GM21737 (cell line): ENCODE measurements around the gene PPP2R2B.
"Not testable (repeated sequence)": the region's sequence is repeated elsewhere in the genome, so short reads cannot be mapped to it uniquely, and the experiment has no call there.

ENCODE experiments used
- ATAC-seq: cut with Tn5 transposase; IDR thresholded peaks from one replicate; pipeline ENCODE4 v1.9.1; 2021; ENCODE audit warnings: mild to moderate bottlenecking, moderate library complexity; ENCODE audit not compliant: unreplicated experiment

Gene PPP2R2B

GRCh38 chr5:146623666-146624065 lies 254.9 kb downstream of the PPP2R2B start:
- ATAC-seq, result no peak

- no peak for ATAC-seq
These were observed 255.5 kb downstream of the PPP2R2B start for GRCh38 chr5:146623009-146623408.

GRCh38 chr5:146622391-146622790 lies 256.2 kb downstream of the PPP2R2B start:
- ATAC-seq, result no peak

- no peak for ATAC-seq
These were observed 257.9 kb downstream of the PPP2R2B start for GRCh38 chr5:146620669-146621051.

- no peak for ATAC-seq
These were observed 258.4 kb downstream of the PPP2R2B start for GRCh38 chr5:146620031-146620668.

GRCh38 chr5:146618434-146618833 lies 260.1 kb downstream of the PPP2R2B start:
- ATAC-seq, result no peak

GRCh38 chr5:146609731-146610130 lies 268.8 kb downstream of the PPP2R2B start:
- ATAC-seq, result not testable (repeated sequence)

- ATAC-seq, result no peak
These were observed 270.8 kb downstream of the PPP2R2B start for GRCh38 chr5:146607659-146608332.

GRCh38 chr5:146606893-146607292 lies 271.7 kb downstream of the PPP2R2B start:
- ATAC-seq, result no peak

GRCh38 chr5:146600376-146600775 lies 278.2 kb downstream of the PPP2R2B start:
- ATAC-seq, result no peak

- ATAC-seq, result no peak
These were observed 279.3 kb downstream of the PPP2R2B start for GRCh38 chr5:146599261-146599660.

- ATAC-seq, result no peak
These were observed 283.5 kb downstream of the PPP2R2B start for GRCh38 chr5:146595088-146595487.

- no peak for ATAC-seq
These were observed 286.2 kb downstream of the PPP2R2B start for GRCh38 chr5:146592352-146592751.

- ATAC-seq, result no peak
These were observed 289.6 kb downstream of the PPP2R2B start for GRCh38 chr5:146589028-146589345.

- no peak for ATAC-seq
These were observed 290.1 kb downstream of the PPP2R2B start for GRCh38 chr5:146588331-146589027.

GRCh38 chr5:146586752-146587151 lies 291.8 kb downstream of the PPP2R2B start:
- ATAC-seq, result no peak

- ATAC-seq, result no peak
These were observed 293.8 kb downstream of the PPP2R2B start for GRCh38 chr5:146584750-146585149.

- ATAC-seq, result no peak
These were observed 296.4 kb downstream of the PPP2R2B start for GRCh38 chr5:146582051-146582596.

- no peak for ATAC-seq
These were observed 298.3 kb downstream of the PPP2R2B start for GRCh38 chr5:146580237-146580636.

- no peak for ATAC-seq
These were observed 303.8 kb downstream of the PPP2R2B start for GRCh38 chr5:146574713-146575112.

GRCh38 chr5:146568161-146568560 lies 310.4 kb downstream of the PPP2R2B start:
- ATAC-seq, result no peak
